ENCODE measurements around the gene SDHAF2. TPM values are rescaled to one million over a fixed set of nuclear protein-coding genes. Genes with fewer than 3 reads are reported as not detected.

The SDHAF2 gene
- total RNA-seq, 6 donors from 2014 or later, result 20.9 to 63.9 (median 34.6) TPM

DNA sequence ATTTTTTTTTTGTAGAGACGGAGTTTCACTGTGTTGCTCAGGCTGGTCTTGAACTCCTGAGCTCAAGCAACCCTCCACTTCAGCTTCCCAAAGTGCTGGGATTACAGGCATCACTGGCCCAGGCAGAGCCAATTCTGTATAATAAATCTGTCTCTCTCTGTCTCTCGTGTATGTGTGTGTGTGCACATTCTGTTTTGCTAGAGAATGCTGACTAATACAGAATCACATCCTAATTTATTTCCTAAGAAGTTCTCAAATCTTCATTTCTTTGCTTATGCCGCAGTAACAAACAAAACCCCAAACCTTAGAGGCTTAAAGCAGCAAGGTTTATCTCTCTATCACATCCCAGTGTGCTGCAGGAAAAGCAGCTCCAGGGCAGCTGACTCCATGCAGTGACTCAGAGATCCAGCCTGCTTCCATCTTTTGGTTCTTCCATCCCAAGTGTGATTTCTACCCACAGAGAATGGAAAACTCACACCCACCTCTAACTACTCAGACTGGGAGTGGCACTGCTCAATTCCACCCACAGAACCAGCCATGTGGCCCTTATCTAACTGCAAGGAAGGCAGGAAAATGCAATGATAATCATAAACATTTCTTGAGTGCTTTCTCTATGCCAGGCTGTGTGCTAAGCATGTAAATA, 43.6 kb downstream of the SDHAF2 start:
- 81 to 94% methylated on average over 3 of the region's 3 CpGs for WGBS, 2 donors
- Histone ChIP-seq H3K4me3 (no peak overlapping the region), H3K9me3 (no peaks in the 10 kb centered on the region), H3K36me3 (peaks cover 0 to 13% (median 2%) of the 10 kb centered on the region in 4 donors), H3K27ac (no peak overlapping the region), H3K4me1 (peaks cover 0 to 18% (median 10%) of the 10 kb centered on the region in 4 donors), H3K27me3 (no peaks in the 10 kb centered on the region)
- no peak for DNase-seq
- TF ChIP-seq, protein P1, sequence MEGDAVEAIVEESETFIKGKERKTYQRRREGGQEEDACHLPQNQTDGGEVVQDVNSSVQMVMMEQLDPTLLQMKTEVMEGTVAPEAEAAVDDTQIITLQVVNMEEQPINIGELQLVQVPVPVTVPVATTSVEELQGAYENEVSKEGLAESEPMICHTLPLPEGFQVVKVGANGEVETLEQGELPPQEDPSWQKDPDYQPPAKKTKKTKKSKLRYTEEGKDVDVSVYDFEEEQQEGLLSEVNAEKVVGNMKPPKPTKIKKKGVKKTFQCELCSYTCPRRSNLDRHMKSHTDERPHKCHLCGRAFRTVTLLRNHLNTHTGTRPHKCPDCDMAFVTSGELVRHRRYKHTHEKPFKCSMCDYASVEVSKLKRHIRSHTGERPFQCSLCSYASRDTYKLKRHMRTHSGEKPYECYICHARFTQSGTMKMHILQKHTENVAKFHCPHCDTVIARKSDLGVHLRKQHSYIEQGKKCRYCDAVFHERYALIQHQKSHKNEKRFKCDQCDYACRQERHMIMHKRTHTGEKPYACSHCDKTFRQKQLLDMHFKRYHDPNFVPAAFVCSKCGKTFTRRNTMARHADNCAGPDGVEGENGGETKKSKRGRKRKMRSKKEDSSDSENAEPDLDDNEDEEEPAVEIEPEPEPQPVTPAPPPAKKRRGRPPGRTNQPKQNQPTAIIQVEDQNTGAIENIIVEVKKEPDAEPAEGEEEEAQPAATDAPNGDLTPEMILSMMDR (IDR thresholded peaks at IDR 0.05), result no peak
- TF ChIP-seq POLR2AphosphoS5 (IDR thresholded peaks at IDR 0.05), result no peak
- TF ChIP-seq EP300 (IDR thresholded peaks at IDR 0.05), result no peak
- no peak for TF ChIP-seq POLR2A (IDR thresholded peaks at IDR 0.05)
- ATAC-seq (ENCODE audit: low FRiP score in 2 of 2), result peak in 1 of 2 donors; percentile 46

DNA sequence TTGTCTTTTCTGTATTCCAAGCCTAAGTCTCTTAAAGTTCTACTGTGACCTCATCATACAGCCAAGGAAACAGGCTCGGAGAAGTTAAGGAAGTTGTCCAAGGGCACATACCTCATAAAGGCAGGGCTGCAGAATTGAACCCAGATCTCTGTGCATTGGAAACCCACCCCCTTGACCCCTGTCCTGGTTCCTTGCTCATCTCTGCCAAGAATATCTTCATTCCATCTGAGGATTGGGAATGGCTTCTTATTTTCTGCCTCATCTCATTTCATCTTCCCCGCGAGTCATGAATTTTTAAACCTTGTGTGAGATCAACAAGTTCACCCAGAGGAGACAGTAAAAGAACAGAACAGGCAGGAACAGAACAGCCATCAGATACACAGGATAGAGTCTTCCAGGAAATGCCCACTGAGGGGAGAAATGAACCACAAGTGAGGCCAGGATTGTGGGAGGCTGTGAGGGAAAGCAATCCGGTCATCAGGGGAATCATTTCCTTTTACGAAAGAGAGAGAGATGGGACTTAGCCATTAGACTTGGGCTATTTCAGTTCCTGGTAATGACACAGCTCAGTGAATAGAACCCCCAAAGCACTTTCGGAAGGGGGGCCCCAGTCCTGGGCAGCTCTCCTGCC, 44.2 kb downstream of the SDHAF2 start:
- no peaks in the 10 kb centered on the region for H3K9me3 ChIP-seq
- DNase-seq (no peak), ATAC-seq (ENCODE audit: low FRiP score in 2 of 2) (peak in 1 of 2 donors; percentile 37)
- 84 to 86% methylated on average over 6 of the region's 6 CpGs for WGBS, 2 donors
- no peaks in the 10 kb centered on the region for H3K27me3 ChIP-seq
- TF ChIP-seq EP300 (IDR thresholded peaks at IDR 0.05), result no peak
- no peak for TF ChIP-seq POLR2AphosphoS5 (IDR thresholded peaks at IDR 0.05)
- TF ChIP-seq POLR2A (IDR thresholded peaks at IDR 0.05), result no peak
- TF ChIP-seq, protein P1 (IDR thresholded peaks at IDR 0.05), result no peak
- peaks cover 0 to 18% (median 10%) of the 10 kb centered on the region in 4 donors for H3K4me1 ChIP-seq
- H3K36me3 ChIP-seq, result peaks cover 0 to 13% (median 0%) of the 10 kb centered on the region in 4 donors
- H3K4me3 ChIP-seq, result no peak overlapping the region
- no peak overlapping the region for H3K27ac ChIP-seq

DNA sequence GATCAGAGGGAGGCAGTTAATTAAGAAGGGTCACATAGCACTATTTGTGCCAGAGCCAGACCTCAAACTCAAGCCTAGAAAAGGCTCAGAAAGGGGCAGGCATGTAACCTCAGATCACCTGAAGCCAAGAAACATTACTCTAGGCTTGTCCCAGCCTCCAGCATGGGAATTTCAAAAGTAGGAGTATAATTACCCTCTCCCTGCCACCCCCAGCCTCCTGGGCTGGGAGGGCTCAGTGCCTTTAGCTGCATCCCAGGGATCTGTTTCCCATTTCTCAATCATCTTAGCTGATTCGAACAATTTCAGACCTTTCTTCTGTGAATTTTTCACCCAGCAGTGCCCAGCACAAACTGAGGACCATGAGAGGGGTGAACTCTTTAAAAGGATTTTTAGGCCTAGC, 45.5 kb downstream of the SDHAF2 start:
- H3K4me1 ChIP-seq, result peaks cover 0 to 18% (median 10%) of the 10 kb centered on the region in 4 donors
- no peaks in the 10 kb centered on the region for H3K27me3 ChIP-seq
- no peak for ATAC-seq (ENCODE audit: low FRiP score in 2 of 2)
- 89 to 95% methylated on average over 1 of the region's 1 CpG for WGBS, 2 donors
- no peak overlapping the region for H3K4me3 ChIP-seq
- H3K36me3 ChIP-seq, result peaks cover 0 to 5% (median 0%) of the 10 kb centered on the region in 4 donors
- TF ChIP-seq, protein P1 (IDR thresholded peaks at IDR 0.05), result no peak
- H3K9me3 ChIP-seq, result no peaks in the 10 kb centered on the region
- DNase-seq, result no peak
- H3K27ac ChIP-seq, result no peak overlapping the region

DNA sequence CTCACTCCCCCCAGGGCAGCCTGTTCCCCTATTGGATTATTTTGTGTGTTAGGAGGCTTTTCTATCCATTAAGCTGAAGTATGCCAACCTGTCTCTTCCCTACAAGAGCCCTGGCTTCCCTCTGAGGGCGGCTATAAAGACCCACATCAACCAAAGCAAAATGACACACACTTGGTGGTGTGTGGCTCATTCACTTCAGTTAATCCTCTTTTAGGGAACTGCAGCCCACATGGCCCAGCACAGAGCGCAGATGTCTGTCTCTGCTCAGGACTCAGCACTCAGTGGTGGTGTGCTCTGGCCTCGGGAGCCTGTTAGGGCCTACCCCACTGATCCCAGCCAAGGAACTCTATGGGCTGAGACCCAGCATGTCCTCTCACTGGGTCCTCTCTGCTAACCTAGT, 46.4 kb downstream of the SDHAF2 start:
- H3K4me3 ChIP-seq, result no peak overlapping the region
- H3K27ac ChIP-seq, result no peak overlapping the region
- DNase-seq (no peak), ATAC-seq (ENCODE audit: low FRiP score in 2 of 2) (no peak)
- no peaks in the 10 kb centered on the region for H3K27me3 ChIP-seq
- H3K36me3 ChIP-seq, result no peaks in the 10 kb centered on the region
- TF ChIP-seq POLR2AphosphoS5 (IDR thresholded peaks at IDR 0.05), result no peak
- TF ChIP-seq, protein P1 (IDR thresholded peaks at IDR 0.05), result no peak
- TF ChIP-seq EP300 (IDR thresholded peaks at IDR 0.05), result no peak
- no peak for TF ChIP-seq POLR2A (IDR thresholded peaks at IDR 0.05)
- H3K4me1 ChIP-seq, result peaks cover 0 to 18% (median 13%) of the 10 kb centered on the region in 4 donors
- H3K9me3 ChIP-seq, result no peaks in the 10 kb centered on the region
- WGBS, 2 donors, result 89 to 90% methylated on average over 3 of the region's 3 CpGs

All from upper lobe of left lung (tissue), 6 donors.